ENCODE results near the gene TTI1.

Gene TTI1

GRCh38 chr20:37939701-37940560 is 93.3 kb downstream of the TTI1 start:
- TF ChIP-seq ZIC2 (tag by site-specific recombination; IDR thresholded peaks at IDR 0.05) (peak; percentile 61), ZNF266 (tag by site-specific recombination; IDR thresholded peaks at IDR 0.05; ENCODE audit: low read depth) (no peak)
- Histone ChIP-seq H3K9me3 (ENCODE audit: control insufficient read depth, insufficient read depth, low read depth, low read length) (no peaks in the 10 kb centered on the region), H3K36me3 (ENCODE audit: control insufficient read depth in 2 of 2, insufficient read depth in 1 of 2, low read length in 2 of 2) (no peaks in the 10 kb centered on the region), H3K4me1 (ENCODE audit: control insufficient read depth, insufficient read depth, low read length) (no peaks in the 10 kb centered on the region), H3K4me3 (ENCODE audit: low read depth, low read length) (no peak overlapping the region), H3K27ac (ENCODE audit: extremely low read depth, low read depth, low read length) (no peak overlapping the region)
- POLR2A ChIA-PET = interaction anchor here (0.6 kb wide), 1 partner anchor 459 kb away, joined by 3 read pairs; no protein-coding TSS in a partner anchor
- CTCF ChIA-PET = no interaction called here

GRCh38 chr20:37938954-37939353 is 94.3 kb downstream of the TTI1 start:
- Histone ChIP-seq H3K27ac (ENCODE audit: extremely low read depth, low read depth, low read length) (no peak overlapping the region), H3K36me3 (ENCODE audit: control insufficient read depth in 2 of 2, insufficient read depth in 1 of 2, low read length in 2 of 2) (no peaks in the 10 kb centered on the region), H3K4me3 (ENCODE audit: low read depth, low read length) (no peak overlapping the region), H3K4me1 (ENCODE audit: control insufficient read depth, insufficient read depth, low read length) (no peaks in the 10 kb centered on the region), H3K9me3 (ENCODE audit: control insufficient read depth, insufficient read depth, low read depth, low read length) (no peaks in the 10 kb centered on the region)
- ChIA-PET POLR2A (interaction anchor here (0.6 kb wide), 1 partner anchor 459 kb away, joined by 3 read pairs; no protein-coding TSS in a partner anchor), CTCF (no interaction called here)
- no peak for TF ChIP-seq ZNF624 (tag by site-specific recombination; IDR thresholded peaks at IDR 0.05)
- no peak for TF ChIP-seq ZNF18 (tag by site-specific recombination; IDR thresholded peaks at IDR 0.05)

GRCh38 chr20:37938181-37938750 is 95.0 kb downstream of the TTI1 start:
- TF ChIP-seq ZSCAN30 (tag by site-specific recombination; IDR thresholded peaks at IDR 0.05) (no peak), ZNF792 (tag by site-specific recombination; IDR thresholded peaks at IDR 0.05) (no peak), ZNF843 (tag by site-specific recombination; IDR thresholded peaks at IDR 0.05) (no peak), ZNF19 (tag by site-specific recombination; IDR thresholded peaks at IDR 0.05; ENCODE audit: low read depth) (no peak), ZNF26 (tag by site-specific recombination; IDR thresholded peaks at IDR 0.05) (no peak), ZNF610 (tag by site-specific recombination; IDR thresholded peaks at IDR 0.05; ENCODE audit: borderline replicate concordance) (no peak), ZNF248 (tag by site-specific recombination; IDR thresholded peaks at IDR 0.05) (no peak), ZNF362 (tag by site-specific recombination; IDR thresholded peaks at IDR 0.05) (no peak), ZNF777 (tag by site-specific recombination; IDR thresholded peaks at IDR 0.05; ENCODE audit: borderline replicate concordance) (no peak), ZNF223 (tag by site-specific recombination; IDR thresholded peaks at IDR 0.05) (no peak), ZNF747 (tag by site-specific recombination; IDR thresholded peaks at IDR 0.05) (no peak), ZNF785 (tag by site-specific recombination; IDR thresholded peaks at IDR 0.05) (no peak), ZNF266 (tag by site-specific recombination; IDR thresholded peaks at IDR 0.05; ENCODE audit: low read depth) (no peak), REST (tag by site-specific recombination; IDR thresholded peaks at IDR 0.05) (no peak), ZNF391 (tag by site-specific recombination; IDR thresholded peaks at IDR 0.05; ENCODE audit: borderline replicate concordance, low read depth) (no peak), ZNF211 (tag by site-specific recombination; IDR thresholded peaks at IDR 0.05; ENCODE audit: low read depth) (no peak), ZIC2 (tag by site-specific recombination; IDR thresholded peaks at IDR 0.05) (no peak)
- no peak overlapping the region for H3K4me3 ChIP-seq (ENCODE audit: low read depth, low read length)
- no peaks in the 10 kb centered on the region for H3K4me1 ChIP-seq (ENCODE audit: control insufficient read depth, insufficient read depth, low read length)
- POLR2A ChIA-PET = no interaction called here
- no peaks in the 10 kb centered on the region for H3K9me3 ChIP-seq (ENCODE audit: control insufficient read depth, insufficient read depth, low read depth, low read length)
- no peak overlapping the region for H3K27ac ChIP-seq (ENCODE audit: extremely low read depth, low read depth, low read length)
- H3K36me3 ChIP-seq (ENCODE audit: control insufficient read depth in 2 of 2, insufficient read depth in 1 of 2, low read length in 2 of 2) = no peaks in the 10 kb centered on the region
- CTCF ChIA-PET = interaction anchor here (1.0 kb wide), 1 partner anchor 56 kb away, joined by 3 read pairs; no protein-coding TSS in a partner anchor

All from HEK293 (cell line).